Calu3 (cell line): Measurements from ENCODE around the gene CECR2. TPM values are rescaled to one million over a fixed set of nuclear protein-coding genes. Genes with fewer than 3 reads are reported as not detected.

Experiments
- BruUV-seq: library from RNA; stranded (reverse); fragments of 400-500 nt; replicated peaks from 2 replicates; lab custom pipeline; 2021; lab: Mats Ljungman, UMichigan
- CTCF ChIA-PET: fragments of 300-600 bp; sonication (Branson Sonifier 250); formaldehyde crosslinking; loops from one replicate; lab custom pipeline; 2022; ENCODE audit warnings: antibody characterized with exemption; lab: Charles Lee
- DNase-seq: peaks from one replicate; pipeline ENCODE4 v3.0.0; 2022
- H3K27ac Mint-ChIP-seq: one replicate; pipeline ENCODE4 v1.8.0; 2022; ENCODE audit warnings: mixed read lengths; ENCODE audit not compliant: unreplicated experiment
- H3K27me3 Mint-ChIP-seq: one replicate; pipeline ENCODE4 v1.8.0; 2022; ENCODE audit warnings: mixed read lengths; ENCODE audit not compliant: unreplicated experiment
- H3K36me3 Mint-ChIP-seq: one replicate; pipeline ENCODE4 v1.8.0; 2022; ENCODE audit warnings: mild to moderate bottlenecking, moderate library complexity, mixed read lengths; ENCODE audit not compliant: insufficient read depth, unreplicated experiment
- H3K4me1 Mint-ChIP-seq: one replicate; pipeline ENCODE4 v1.8.0; 2022; ENCODE audit warnings: mild to moderate bottlenecking, low read depth, mixed read lengths; ENCODE audit not compliant: unreplicated experiment
- H3K4me3 Mint-ChIP-seq: one replicate; pipeline ENCODE4 v1.8.0; 2022; ENCODE audit warnings: mild to moderate bottlenecking, low read depth, moderate library complexity, mixed read lengths; ENCODE audit not compliant: unreplicated experiment
- H3K9me3 Mint-ChIP-seq: one replicate; pipeline ENCODE4 v1.8.0; 2022; ENCODE audit warnings: low read depth, mixed read lengths; ENCODE audit not compliant: unreplicated experiment
- CTCF ChIP-seq: fragments of 200-600 bp; IDR thresholded peaks from one replicate; pipeline ENCODE4 v1.8.0; 2022; ENCODE audit warnings: antibody characterized with exemption; ENCODE audit not compliant: unreplicated experiment
- intact Hi-C: fragments of 100-400 bp; cut with micrococcal nuclease; formaldehyde crosslinking; loops from one replicate; pipeline ENCODE4 v1.10.0; 2022; ENCODE audit not compliant: unreplicated experiment
- total RNA-seq: library from RNA; stranded (reverse); gene quantifications from 2 replicates; pipeline ENCODE4 v1.2.3, GENCODE V29; 2022

Gene CECR2
- total RNA-seq, 1 experiment from 2014 or later, result 0.09 TPM

DNA sequence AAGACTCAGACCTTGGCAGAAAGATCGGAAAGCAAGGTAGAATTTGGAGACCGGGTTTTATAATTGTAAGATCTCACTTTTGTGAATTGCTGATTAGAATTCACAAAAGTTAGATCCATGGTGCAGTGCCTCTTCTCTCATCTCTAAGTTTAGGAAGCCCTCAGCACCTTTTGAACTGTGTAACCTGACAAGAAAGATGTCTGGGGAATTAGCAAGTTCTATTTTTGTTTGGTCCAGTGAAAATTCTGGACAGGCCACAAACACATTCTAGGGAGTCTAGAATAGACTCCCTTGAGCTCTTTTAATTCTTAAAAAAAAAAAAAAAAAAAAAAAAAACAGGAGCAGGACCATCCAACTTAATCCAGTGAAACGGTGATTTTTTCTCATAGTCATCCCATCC lies 66.1 kb downstream of the CECR2 start:
- Mint-ChIP-seq H3K4me1 (no peaks in the 10 kb centered on the region), H3K36me3 (no peaks in the 10 kb centered on the region), H3K27ac (no peak overlapping the region), H3K4me3 (no peak overlapping the region), H3K27me3 (peaks cover 59% of the 10 kb centered on the region), H3K9me3 (no peaks in the 10 kb centered on the region)
- TF ChIP-seq CTCF, result no peak
- BruUV-seq, result no TSS peak
- no peak for DNase-seq
- intact Hi-C loops, result no loop called here
- CTCF ChIA-PET, result interaction anchor here (0.9 kb wide), 1 partner anchor 13 kb away, joined by 3 read pairs; no protein-coding TSS in a partner anchor

GRCh38 chr22:17436382-17436980 lies 67.2 kb downstream of the CECR2 start:
- H3K4me3 Mint-ChIP-seq, result no peak overlapping the region
- no peaks in the 10 kb centered on the region for H3K4me1 Mint-ChIP-seq
- no peak overlapping the region for H3K27ac Mint-ChIP-seq

DNA sequence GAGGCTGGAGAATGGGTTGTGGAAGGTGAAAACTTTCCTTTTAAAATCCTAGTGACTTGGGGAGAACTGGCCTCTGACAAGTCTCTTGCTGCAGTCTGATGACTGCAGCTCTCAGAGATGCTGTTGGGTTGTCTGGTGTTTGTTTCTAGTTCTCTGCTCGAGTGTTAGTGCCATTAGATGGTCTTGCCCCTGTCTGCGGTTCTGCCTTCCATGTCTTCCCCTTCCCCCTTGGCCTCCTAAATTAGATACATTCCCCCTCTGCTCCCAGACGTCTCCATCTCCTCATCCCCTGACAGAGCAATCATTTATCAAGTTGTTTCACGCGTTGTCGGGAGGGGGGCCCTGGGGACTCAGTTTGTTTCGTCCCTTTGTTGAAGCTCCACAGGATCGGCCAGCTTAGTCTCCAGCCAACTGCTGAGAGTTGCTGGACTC lies 67.7 kb downstream of the CECR2 start:
- TF ChIP-seq CTCF, result no peak
- Mint-ChIP-seq H3K4me3 (no peak overlapping the region), H3K4me1 (no peaks in the 10 kb centered on the region), H3K27me3 (peaks cover 74% of the 10 kb centered on the region), H3K36me3 (no peaks in the 10 kb centered on the region), H3K27ac (no peak overlapping the region), H3K9me3 (no peaks in the 10 kb centered on the region)
- CTCF ChIA-PET, result no interaction called here
- no peak for DNase-seq
- BruUV-seq, result no TSS peak
- intact Hi-C loops, result no loop called here

More at GRCh38 chr22:17436382-17436980, 67.2 kb downstream of the CECR2 start:
- TF ChIP-seq CTCF, result no peak
- intact Hi-C loops, result no loop called here
- DNase-seq, result no peak
- Mint-ChIP-seq H3K27me3 (peaks cover 69% of the 10 kb centered on the region), H3K36me3 (no peaks in the 10 kb centered on the region), H3K9me3 (no peaks in the 10 kb centered on the region)
- CTCF ChIA-PET, result no interaction called here
- BruUV-seq, result no TSS peak

DNA sequence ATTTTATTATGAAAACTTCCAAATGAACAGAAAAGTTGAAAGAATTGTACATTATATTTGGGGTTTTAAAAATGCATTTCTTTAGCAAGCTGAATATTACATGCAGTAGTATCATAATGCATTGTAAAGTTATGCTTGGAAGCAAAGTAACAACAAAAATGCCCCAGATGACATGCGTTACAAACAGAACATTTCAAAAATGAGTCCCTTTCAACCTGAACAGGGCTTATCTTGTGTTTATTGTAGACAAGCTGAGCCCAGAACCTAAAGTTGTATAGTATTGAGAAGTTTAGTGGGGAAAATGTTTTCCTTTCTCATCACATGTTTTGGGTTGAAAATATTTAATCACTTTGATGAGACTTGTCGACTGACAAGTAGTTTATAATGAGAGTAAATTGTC lies 68.8 kb downstream of the CECR2 start:
- intact Hi-C loops, result no loop called here
- Mint-ChIP-seq H3K9me3 (no peaks in the 10 kb centered on the region), H3K27ac (no peak overlapping the region), H3K4me3 (no peak overlapping the region), H3K4me1 (no peaks in the 10 kb centered on the region), H3K27me3 (peaks cover 84% of the 10 kb centered on the region), H3K36me3 (no peaks in the 10 kb centered on the region)
- CTCF ChIA-PET, result interaction anchor here (0.6 kb wide), 1 partner anchor 91 kb away, joined by 4 read pairs; no protein-coding TSS in a partner anchor
- no peak for TF ChIP-seq CTCF
- no peak for DNase-seq
- no TSS peak for BruUV-seq
